ENCODE data around the gene DDX10.

- TF ChIP-seq CTCF (IDR thresholded peaks at IDR 0.05; ENCODE audit: poor library complexity, severe bottlenecking) (no peak), REST (IDR thresholded peaks at IDR 0.05; ENCODE audit: borderline replicate concordance) (no peak), EZH2 (IDR thresholded peaks at IDR 0.05; ENCODE audit: borderline replicate concordance, insufficient read depth, low read length, poor library complexity, severe bottlenecking) (no peak), EP300 (conservative IDR thresholded peaks at IDR 0.05; ENCODE audit: poor library complexity, severe bottlenecking) (no peak), SMC3 (conservative IDR thresholded peaks at IDR 0.05; ENCODE audit: poor library complexity) (no peak), POLR2AphosphoS5 (IDR thresholded peaks at IDR 0.05) (no peak), RAD21 (conservative IDR thresholded peaks at IDR 0.05) (no peak)
Measured at GRCh38 chr11:108881131-108881530, 216.3 kb downstream of the DDX10 start.
